Glomerular endothelial cell (primary cell): ENCODE data around the gene MMS22L. TPM values are rescaled to one million over a fixed set of nuclear protein-coding genes. Genes with fewer than 3 reads are reported as not detected.

Experiments
- DNase-seq: peaks from one replicate; pipeline ENCODE4 v3.0.0-alpha.2; 2011; ENCODE audit warnings: low read depth, low spot score; ENCODE audit errors: extremely low read depth
- total RNA-seq: library from RNA; depleted of rRNA; stranded (reverse); fragments of >200 nt; gene quantifications from 2 replicates; pipeline ENCODE4 v1.2.3, GENCODE V29; 2015

Gene MMS22L
- total RNA-seq, 1 donor from 2014 or later = 15.5 TPM

- DNase-seq = no peak
Measured at GRCh38 chr6:97151601-97152000, 131.4 kb downstream of the MMS22L start.

GRCh38 chr6:97150932-97151331 is 132.1 kb downstream of the MMS22L start:
- DNase-seq = no peak

GRCh38 chr6:97147421-97147820 is 135.6 kb downstream of the MMS22L start:
- DNase-seq = no peak

DNA sequence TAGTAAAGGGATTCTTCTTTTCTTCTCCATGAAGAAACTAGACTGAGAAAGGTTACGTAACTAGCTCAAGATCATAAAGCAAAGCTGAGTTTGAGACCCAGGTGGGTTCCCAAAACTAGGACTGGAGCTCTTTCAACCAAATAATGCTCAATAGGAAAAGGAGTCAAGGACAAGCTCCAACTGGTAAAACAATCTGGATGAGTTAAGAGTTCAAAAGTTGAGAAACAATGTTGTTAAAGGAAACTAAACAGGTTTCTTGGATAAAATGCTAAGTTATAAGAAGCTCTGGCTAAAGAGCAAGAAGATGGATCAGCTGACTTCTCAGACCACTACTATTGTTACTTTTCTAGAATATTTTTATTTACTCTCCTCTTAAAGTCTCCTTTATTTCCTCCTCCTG is 137.3 kb downstream of the MMS22L start:
- DNase-seq = no peak

GRCh38 chr6:97141756-97142155 is 141.3 kb downstream of the MMS22L start:
- DNase-seq = no peak

GRCh38 chr6:97138581-97138980 is 144.4 kb downstream of the MMS22L start:
- DNase-seq = no peak

DNA sequence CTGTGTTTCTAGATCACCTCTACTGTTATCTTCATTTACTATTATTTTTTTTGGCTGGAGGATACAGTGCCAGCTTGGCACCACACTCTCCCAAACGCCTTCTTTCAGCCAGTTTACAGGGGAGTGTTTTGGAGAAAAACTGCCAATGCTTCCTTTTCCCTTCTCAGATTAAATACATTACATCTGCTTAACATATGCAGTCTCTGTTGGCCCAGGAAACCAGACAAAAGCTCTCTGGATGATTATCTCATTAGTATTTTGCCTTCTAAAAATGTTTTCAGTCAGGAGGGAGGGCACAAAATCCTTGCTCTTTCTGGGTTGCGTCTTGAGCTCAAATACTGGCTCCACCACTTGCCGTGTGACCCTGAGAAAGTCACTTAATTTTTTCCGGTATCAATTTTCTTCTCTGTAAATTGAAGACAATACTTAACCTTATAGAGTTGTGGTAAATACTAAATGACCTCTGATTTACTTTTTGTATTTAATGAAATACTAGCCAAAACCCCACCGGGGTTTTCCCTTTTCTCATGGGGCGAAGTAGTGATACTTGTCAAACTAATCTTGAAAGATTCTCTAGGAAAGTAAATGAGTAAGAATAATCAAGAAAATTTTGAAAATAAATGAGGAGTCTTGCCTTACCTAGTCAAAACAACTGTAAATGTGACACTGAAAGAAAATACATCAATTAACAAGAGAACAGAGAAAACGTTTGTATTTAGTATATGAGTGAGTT is 146.2 kb downstream of the MMS22L start:
- DNase-seq = no peak

GRCh38 chr6:97133067-97133466 is 149.9 kb downstream of the MMS22L start:
- DNase-seq = no peak

- no peak for DNase-seq
Measured at GRCh38 chr6:97129106-97129505, 153.9 kb downstream of the MMS22L start.

DNA sequence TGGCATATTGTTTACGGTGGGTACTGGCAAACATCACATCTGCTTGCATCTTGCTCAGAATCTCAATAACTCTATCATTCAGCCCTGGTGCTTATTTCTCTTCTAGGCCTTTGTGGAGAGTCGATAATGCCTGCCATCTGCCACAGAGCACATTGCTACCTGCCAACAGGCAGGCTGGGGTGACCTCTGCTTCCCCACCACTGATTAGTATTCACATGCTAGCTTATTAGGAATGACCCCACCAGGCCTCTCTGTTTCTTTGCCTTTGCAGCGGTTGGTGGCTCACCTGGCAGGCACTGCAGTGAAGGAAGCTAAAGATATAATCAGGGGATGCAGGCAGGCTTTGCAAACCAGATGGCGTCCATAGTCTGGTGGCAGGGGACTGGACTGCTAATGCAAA is 154.5 kb downstream of the MMS22L start:
- no peak for DNase-seq

- no peak for DNase-seq
Measured at GRCh38 chr6:97123652-97124051, 159.4 kb downstream of the MMS22L start.

DNA sequence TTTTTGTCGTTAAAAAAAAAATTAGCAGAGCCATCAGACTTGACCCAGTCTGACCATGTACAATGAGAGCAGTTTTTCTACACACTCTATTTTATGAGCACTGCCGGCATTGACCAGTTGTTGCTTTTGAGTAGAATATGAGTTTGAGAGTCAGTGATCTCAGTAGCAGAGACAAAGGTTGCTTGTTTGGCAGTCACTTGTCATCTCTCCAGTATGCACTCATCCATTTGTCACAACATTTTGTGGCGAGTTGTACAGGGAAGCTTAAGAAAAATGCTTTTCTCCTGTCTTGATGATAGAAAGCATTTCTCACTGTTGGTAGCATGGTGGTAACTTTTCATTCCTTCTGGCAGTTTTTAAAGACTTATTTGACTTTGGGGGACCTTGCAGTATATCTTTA is 159.9 kb downstream of the MMS22L start:
- no peak for DNase-seq

DNA sequence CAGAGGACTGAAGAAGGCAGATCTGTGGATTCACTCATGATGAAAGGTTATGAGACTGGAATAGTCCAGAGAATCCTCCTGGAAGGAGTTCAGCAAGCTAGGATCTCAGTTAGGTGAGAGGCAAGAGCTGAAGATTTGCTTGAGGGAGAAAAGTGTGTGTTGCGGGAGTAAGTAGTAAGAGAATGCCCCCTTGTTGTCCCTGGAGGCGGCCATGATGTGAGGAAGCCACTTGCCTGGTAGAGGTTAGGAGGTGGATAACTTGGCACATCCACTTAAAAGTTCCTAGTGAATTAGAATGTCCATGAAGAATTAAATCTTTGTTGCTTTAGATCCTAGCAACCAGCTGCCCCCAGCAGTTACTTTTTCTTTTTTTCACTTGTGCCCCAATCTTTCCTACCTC is 162.5 kb downstream of the MMS22L start:
- no peak for DNase-seq

DNA sequence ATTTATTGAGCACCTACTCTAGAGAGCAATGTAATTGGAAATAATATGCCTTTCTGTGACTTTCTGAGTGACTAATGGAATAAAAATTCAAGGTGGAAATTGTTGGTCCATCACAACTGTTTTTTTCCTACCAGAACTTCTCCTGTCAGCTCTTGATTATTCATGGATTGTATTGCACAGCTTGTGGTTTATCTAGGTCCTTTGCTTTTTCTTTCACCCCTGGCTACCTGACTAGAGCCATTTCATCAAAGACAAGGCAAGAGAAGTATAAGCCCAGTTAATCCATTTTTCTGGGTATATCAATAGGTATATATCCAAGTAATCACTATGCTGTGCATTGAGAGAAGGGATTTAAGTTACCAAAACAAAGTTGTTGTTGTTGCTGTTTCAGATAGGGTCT is 168.4 kb downstream of the MMS22L start:
- DNase-seq = no peak

DNA sequence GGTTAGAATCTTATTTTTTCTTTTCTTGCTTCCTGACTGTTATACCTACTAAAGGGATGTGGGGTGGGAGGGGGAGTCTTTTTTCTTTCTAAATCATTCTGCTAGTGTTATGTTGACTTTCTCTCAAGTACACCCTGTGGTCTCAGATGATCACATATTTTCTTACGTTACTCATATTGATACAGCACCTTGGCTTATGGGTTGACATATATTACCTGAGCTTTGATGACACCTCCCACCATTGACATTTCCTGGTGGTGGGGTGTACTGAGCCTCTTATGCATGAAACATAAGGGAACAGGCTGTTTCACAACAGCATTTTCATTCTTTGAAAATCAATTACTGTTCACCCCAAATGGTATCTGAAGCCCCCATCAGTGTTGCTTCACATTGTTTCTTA is 169.8 kb downstream of the MMS22L start:
- DNase-seq = no peak

- no peak for DNase-seq
Measured at GRCh38 chr6:97111243-97111642, 171.8 kb downstream of the MMS22L start.

DNA sequence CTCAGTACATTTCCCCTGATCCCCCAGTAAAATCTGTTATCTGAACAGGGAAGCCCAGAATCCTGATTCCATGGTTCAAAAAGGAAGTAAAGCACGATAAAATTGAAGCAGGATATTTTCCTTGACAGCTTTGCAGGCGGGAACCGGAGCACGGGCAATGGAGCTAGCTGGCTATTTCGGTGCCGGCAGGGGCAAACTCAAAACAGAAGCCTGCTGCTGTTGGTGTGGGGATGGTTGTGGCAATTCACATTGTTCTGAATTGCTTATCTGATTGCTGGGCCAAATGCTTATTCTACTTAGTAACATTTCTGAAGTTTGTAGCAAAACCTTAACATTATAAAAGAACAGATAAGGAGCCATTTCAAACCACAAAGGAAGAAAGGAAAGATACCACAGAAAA is 172.4 kb downstream of the MMS22L start:
- no peak for DNase-seq

DNA sequence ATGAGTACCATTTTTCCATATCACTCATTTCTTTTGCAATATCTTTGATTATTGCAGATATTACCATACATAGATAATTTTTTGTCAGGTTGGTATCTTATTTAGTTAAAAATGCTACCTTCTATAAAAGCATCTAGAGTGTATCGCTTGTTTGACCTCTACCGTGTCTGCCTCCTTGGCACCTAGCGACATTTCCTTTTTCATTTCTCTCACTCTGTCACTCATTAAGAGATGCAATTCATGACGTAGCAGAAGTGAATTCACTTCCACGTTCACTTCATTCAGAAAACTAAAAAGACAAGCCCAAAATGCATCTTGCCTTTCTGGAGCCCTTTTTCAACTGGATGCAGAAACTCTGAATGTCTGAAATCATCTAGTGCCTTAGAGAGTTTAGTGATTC is 172.9 kb downstream of the MMS22L start:
- no peak for DNase-seq

GRCh38 chr6:97109444-97109843 is 173.6 kb downstream of the MMS22L start:
- DNase-seq = no peak

DNA sequence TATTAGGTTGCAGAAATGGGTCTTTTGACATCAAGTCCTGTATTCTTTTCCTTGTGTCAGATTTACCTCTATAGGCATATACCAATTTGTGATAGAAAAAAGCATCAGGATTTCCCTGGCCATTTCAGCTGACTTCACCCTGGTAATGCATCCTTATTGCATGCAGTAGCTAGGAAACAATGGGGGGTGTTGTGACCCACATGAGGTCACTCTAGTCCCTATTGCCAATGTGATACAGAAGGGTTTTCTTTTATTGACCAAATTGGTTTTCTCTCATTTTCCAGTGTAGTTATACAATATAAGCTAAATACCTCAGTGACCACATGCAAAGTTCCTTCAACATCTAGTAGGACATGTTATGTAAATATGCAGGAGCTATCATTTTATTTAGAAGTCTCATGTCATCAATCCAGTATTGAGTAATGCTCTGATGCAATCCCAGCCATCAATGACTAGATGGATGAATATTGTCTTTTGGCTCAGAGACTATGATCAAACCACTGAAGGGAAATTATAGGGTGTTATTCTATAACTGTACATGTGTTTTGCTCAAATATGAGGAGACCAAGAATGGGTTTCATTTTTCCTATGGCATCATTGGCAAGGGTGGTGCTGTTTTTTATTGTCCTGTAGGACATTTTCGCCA is 180.7 kb downstream of the MMS22L start:
- DNase-seq = no peak

DNA sequence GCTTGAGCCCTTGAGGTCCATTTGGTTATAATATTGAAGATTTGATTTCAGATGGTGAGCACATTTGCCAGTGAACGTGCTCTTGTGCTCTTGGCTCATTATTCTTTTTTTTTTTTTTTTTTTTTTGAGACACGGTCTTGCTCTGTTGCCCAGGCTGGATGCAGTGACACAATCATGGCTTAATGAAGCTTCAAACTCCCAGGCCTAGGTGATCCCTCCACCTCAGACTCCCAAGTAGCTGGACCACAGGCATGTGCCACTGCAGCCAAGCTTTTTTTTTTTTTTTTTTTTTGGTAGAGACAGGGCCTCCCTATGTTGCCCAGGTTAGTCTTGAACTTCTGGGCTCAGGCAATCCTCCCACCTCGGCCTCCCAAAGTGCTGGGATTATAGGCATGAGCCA is 182.3 kb downstream of the MMS22L start:
- DNase-seq = no peak
